Small intestine (tissue), 7 donors: ENCODE data around the gene POLN. TPM values are rescaled to one million over a fixed set of nuclear protein-coding genes. Genes with fewer than 3 reads are reported as not detected.

Source experiments
- DNase-seq, 2 donors: peaks; one replicate each; pipeline versions ENCODE4 v3.0.0 to v3.0.0-alpha.2; 2013
- FAIRE-seq: peaks from 2 replicates; lab custom pipeline; 2012; peaks lifted over from hg19 to GRCh38; lab: Jason Lieb, UNC
- H3K27ac ChIP-seq, 3 donors: one replicate each; pipeline ENCODE4 v1.5.1; 2013; ENCODE audit warnings: low read length in 2 of 3, mild to moderate bottlenecking in 2 of 3, control low read depth in 1 of 3, inconsistent platforms in 1 of 3, low read depth in 1 of 3, moderate library complexity in 1 of 3
- H3K27me3 ChIP-seq, 3 donors: one replicate each; pipeline ENCODE4 v1.6.1; 2013; ENCODE audit warnings: low read length in 3 of 3, inconsistent platforms in 1 of 3; ENCODE audit not compliant: control insufficient read depth in 3 of 3, insufficient read depth in 3 of 3
- H3K36me3 ChIP-seq, 3 donors: one replicate each; pipeline ENCODE4 v1.6.1; 2013; ENCODE audit warnings: low read length in 3 of 3, inconsistent platforms in 1 of 3, low read depth in 1 of 3, mild to moderate bottlenecking in 1 of 3, moderate library complexity in 1 of 3; ENCODE audit not compliant: control insufficient read depth in 3 of 3, insufficient read depth in 2 of 3
- H3K4me1 ChIP-seq, 3 donors: one replicate each; pipeline ENCODE4 v1.6.1; 2013; ENCODE audit warnings: low read length in 2 of 3, inconsistent platforms in 1 of 3, low read depth in 1 of 3, mild to moderate bottlenecking in 1 of 3, moderate library complexity in 1 of 3; ENCODE audit not compliant: control insufficient read depth in 3 of 3, insufficient read depth in 2 of 3
- H3K4me3 ChIP-seq, 3 donors: one replicate each; pipeline ENCODE4 v1.5.1; 2013; ENCODE audit warnings: low read length in 3 of 3, control low read depth in 1 of 3, inconsistent platforms in 1 of 3, low read depth in 1 of 3, mild to moderate bottlenecking in 1 of 3, moderate library complexity in 1 of 3
- H3K9me3 ChIP-seq, 2 donors: one replicate each; pipeline ENCODE4 v1.6.1; 2013; ENCODE audit warnings: low read depth in 1 of 2, low read length in 1 of 2; ENCODE audit not compliant: control insufficient read depth in 2 of 2, insufficient read depth in 1 of 2
- WGBS, 3 donors: extraction: QIAGEN DNeasy Blood & Tissue Kit; methylation state at CpG; one replicate each; pipeline ENCODE4 v1.1.7; 2013; 5-methylcytosine and 5-hydroxymethylcytosine counted together
- polyA plus RNA-seq, 4 donors: library from polyadenylated mRNA; stranded (reverse) in 3 of 4; unstranded in 1 of 4; fragments of 200-250 nt in 3 of 4; fragments of 120-200 nt in 1 of 4; gene quantifications; one replicate each; pipeline versions ENCODE4 v1.2.1 to v1.2.3, GENCODE V29; 2013
- donor health status: healthy with polysubstance abuse.
- donor health status: control.
- donor health status: control.
- donor health status: Bipolar disorder and iron deficiency.
- donor health status: healthy.

Gene POLN
- polyA plus RNA-seq, 4 donors: 0.89 to 2.2 (median 1.2) TPM

DNA sequence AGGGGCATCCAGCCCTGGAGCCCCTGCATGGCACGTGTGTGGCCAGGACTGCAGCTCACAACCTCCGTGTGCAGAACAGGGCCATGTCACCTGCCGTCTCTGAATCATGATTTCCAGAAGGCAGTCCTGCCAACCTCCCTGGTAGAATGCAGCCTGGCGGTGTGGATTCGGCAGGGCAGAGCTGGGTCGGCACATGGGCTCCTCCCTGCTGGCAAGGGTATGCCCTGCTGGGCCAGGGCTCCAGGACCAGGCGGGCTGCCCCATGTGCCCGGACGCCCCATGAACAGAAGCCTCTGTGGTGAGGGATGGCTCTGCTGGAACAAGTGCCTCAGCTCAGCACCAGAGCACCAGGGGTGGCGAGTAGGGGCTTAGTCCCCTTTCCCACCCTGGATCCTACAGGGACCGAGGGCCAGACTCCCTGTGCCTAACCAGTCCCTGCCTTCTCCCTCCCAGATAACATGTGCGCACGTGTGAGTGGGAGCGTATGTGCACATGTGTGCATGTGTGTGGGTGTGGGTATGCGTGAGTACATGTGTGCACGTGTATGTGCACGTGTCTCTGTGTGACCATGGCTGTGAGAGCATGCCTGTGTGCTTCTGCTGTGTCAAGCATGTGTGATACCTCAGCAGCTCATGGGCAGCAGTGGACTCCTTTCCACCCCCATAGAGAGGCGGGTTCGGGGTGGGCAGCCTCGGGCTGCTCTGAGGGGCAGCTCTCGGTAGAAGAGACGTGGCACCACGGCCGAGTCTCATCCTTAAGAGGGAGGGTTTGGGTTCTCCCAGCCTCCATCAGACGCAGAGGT is 30.3 kb upstream of the POLN start:
- Histone ChIP-seq H3K36me3 (peaks cover 0 to 12% (median 0%) of the 10 kb centered on the region in 3 donors), H3K4me1 (peaks cover 0 to 4% (median 0%) of the 10 kb centered on the region in 3 donors), H3K9me3 (no peaks in the 10 kb centered on the region), H3K27ac (no peak overlapping the region), H3K4me3 (no peak overlapping the region), H3K27me3 (no peaks in the 10 kb centered on the region)
- DNase-seq: no peak
- no peak for FAIRE-seq
- WGBS, 3 donors: 90 to 91% (median 91%) methylated on average over 25 of the region's 25 CpGs

DNA sequence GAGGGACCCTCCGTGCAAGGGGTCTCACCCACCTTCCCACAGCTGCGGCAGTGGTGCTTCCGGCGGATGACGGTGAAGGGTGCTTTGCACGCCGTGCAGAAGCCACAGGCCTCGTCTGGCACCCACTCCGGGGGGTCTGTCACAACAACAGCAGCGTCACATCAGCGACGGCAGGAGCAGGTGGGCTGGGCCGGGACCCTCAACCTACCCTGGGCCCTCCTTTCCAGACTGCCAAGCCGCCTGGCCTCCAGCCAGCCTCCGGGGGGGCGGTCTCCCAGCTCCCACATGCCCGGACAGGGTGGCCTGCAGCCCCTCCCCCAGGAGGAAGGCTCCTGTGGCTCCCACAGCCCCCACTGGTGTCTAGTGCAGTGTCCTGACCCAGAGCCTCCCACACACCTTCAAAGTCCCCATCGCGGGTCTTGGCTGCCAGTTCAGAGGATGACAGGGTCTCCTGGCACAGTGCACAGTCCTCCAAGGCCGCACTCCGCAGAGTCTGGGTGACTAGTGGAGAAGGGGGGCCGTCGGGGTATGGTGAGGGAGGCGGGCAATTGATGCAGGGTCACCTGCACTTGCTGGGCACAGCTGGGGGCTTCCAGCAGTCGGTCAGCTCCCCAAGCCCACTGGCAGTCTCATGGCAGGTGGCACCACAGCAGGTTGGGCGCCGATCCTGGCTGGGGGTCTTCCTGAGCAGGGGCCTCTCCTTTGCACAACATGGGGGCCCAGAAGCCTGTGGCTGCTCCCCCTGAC is 29.5 kb upstream of the POLN start:
- Histone ChIP-seq H3K9me3 (no peaks in the 10 kb centered on the region), H3K27ac (no peak overlapping the region), H3K36me3 (peaks cover 0 to 12% (median 0%) of the 10 kb centered on the region in 3 donors), H3K27me3 (no peaks in the 10 kb centered on the region), H3K4me1 (peaks cover 0 to 4% (median 0%) of the 10 kb centered on the region in 3 donors), H3K4me3 (no peak overlapping the region)
- no peak for FAIRE-seq
- WGBS, 3 donors: 85 to 92% (median 91%) methylated on average over 23 to 27 of the region's 27 CpGs
- no peak for DNase-seq

DNA sequence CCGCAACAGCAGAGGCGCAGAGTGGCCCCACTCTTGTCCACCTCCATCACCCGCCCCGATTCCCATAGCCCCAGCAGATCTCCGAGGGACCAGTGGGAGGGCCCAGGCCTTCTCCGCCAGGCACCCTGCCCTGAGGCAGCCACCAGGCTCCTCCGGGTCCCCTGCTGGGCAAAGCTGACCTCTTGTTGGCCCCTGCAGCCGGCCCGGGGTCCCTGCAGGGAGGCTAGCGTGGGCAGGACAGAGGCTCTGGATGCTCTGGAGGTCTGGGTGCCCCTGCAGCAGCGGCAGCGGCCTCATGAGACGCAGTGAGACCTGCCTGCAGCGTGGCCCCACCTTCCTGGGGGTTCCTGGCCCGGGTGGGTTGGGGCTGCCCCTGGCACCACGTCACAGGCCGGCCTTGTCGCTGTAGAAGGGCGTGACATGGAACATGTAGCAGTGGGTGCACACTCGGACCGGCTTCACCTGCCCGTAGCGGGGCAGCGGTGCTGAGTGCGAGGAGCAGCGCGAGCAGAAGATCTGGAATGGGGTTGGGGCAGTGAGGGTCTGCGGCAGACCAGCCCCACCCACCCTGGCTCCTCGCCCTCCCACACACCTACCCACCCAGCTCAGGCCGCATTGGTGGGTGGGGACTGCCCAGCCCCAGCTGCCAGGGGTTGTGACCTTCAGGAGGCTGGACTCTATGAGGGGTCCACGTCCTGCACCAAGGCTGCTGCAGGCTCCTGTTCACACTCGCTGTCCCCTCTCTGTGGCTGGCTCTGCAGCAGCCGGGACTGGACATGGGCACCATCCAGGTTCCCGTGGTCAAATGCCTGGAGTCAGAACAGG is 28.6 kb upstream of the POLN start:
- H3K4me1 ChIP-seq: peaks cover 0 to 4% (median 0%) of the 10 kb centered on the region in 3 donors
- FAIRE-seq (no peak), DNase-seq (no peak)
- no peak overlapping the region for H3K27ac ChIP-seq
- no peak overlapping the region for H3K4me3 ChIP-seq
- no peaks in the 10 kb centered on the region for H3K27me3 ChIP-seq
- no peaks in the 10 kb centered on the region for H3K9me3 ChIP-seq
- peaks cover 0 to 12% (median 0%) of the 10 kb centered on the region in 3 donors for H3K36me3 ChIP-seq
- 89 to 90% (median 89%) methylated on average over 28 to 34 of the region's 34 CpGs for WGBS, 3 donors

DNA sequence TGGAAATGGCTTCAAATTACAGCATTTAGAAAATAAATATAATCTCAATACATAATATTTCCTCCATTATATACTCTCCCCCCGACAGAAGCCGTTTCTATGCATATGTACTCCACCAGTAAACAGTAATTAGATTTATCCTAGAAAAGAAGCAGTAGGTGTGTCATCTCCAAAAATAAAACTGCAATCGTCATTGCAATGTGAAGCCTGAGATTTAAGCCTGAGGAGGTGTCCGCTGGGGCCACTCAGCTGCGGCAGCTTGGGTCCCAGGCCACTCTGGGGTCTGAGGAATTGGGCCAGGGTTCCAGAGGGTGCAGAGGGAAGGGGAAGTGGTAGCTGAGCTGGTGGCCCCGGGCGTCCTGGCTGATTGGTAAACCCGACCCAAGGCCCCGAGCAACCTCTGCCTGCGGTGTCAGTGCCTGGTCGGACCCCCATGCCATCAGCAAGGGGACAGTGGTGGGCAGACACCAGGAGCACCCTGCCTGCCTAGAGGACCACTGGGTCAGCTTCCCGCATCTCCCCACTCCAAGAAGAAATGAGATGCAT is 27.8 kb upstream of the POLN start:
- H3K4me1 ChIP-seq: peaks cover 0 to 4% (median 0%) of the 10 kb centered on the region in 3 donors
- 82 to 90% (median 84%) methylated on average over 12 of the region's 12 CpGs for WGBS, 3 donors
- H3K27ac ChIP-seq: no peak overlapping the region
- H3K9me3 ChIP-seq: no peaks in the 10 kb centered on the region
- H3K4me3 ChIP-seq: no peak overlapping the region
- no peak for DNase-seq
- peaks cover 0 to 10% (median 0%) of the 10 kb centered on the region in 3 donors for H3K36me3 ChIP-seq
- H3K27me3 ChIP-seq: no peaks in the 10 kb centered on the region
- no peak for FAIRE-seq

DNA sequence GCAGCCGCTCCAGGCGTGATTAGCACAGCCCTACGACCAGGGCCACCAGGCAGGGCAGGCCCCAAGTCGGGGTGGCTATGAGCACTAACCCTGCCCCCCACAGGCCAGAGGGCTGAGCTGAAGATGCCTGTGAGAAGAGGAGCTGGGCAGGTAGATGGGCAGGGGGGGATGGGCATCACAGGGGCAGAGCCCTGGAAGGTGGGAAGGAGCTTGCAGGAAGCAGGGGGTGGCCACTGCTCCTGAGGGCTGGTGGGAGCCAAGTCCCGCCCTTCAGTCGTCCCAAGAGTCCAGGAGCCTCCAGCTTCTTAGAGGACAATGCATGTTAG is 27.2 kb upstream of the POLN start:
- Histone ChIP-seq H3K9me3 (no peaks in the 10 kb centered on the region), H3K36me3 (peaks cover 0 to 10% (median 0%) of the 10 kb centered on the region in 3 donors), H3K27me3 (no peaks in the 10 kb centered on the region), H3K4me1 (peaks cover 0 to 4% (median 0%) of the 10 kb centered on the region in 3 donors), H3K27ac (no peak overlapping the region), H3K4me3 (no peak overlapping the region)
- WGBS, 3 donors: 70 to 76% (median 73%) methylated on average over 6 of the region's 6 CpGs
- DNase-seq (no peak), FAIRE-seq (no peak)

DNA sequence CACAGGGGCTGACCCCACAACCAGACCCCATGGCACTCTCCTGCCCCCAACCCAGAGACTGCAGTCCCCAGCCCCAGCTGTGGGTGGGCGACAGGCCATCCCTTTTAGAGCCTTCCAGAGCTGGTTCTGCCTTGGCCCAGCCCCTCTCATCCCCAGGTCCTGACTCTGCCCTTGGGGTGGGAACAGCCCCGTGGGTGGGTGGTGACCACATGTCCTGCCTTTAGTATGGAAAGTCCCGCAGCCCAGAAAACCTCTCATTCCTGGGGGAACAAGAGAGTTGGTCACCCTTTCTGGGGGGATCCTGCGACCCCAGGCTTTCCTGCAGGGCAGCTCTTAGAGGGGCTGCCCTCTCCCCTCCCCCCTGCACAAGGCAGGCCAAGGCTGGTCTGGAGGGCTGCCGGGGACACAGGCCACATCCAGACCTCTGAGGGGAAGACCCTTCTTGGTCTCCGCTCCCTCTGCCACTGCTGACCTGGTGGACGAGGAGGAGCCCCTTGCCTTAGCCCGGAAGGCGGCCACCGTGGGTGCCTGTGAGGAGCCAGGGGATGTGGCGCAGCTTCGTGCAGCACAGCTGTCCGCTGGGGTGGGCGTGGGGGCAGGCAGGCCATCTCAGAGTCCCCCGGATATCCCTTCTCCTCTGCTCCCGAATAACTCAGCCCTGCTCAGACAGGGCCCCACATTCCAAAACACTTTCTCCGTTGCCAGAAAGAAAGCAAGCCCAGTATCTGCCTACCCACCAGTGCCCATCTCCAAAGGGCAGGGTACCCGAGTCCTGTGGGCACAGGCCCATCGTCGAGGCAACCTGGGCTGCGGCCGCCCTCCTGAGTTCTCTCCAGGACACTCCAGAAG is 26.7 kb upstream of the POLN start:
- Histone ChIP-seq H3K4me3 (no peak overlapping the region), H3K4me1 (peaks cover 0 to under 1% (median 0%) of the 10 kb centered on the region in 3 donors), H3K27me3 (no peaks in the 10 kb centered on the region), H3K27ac (no peak overlapping the region), H3K36me3 (peaks cover 0 to 8% (median 0%) of the 10 kb centered on the region in 3 donors), H3K9me3 (no peaks in the 10 kb centered on the region)
- WGBS, 3 donors: 76 to 81% (median 80%) methylated on average over 20 to 22 of the region's 22 CpGs
- DNase-seq (no peak), FAIRE-seq (no peak)

DNA sequence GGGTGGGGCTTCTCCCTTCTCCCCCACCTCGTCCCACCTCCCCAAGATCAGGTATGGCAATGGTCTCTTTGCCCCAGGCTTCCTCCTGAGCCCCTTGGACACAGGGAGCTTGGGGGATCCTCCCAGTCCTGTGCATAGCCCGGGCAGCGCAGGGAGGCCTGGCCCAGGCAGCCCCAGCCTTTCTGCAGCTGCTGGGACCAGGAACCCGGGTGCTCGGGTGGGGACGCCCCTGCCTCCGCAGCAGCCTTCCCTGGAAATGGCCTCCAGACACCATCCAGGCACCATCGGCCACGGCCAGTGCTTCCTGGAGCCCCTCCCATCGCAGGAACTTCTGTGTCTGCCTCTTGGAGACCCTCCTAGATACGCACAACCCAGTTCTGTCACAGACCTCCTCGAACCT is 25.9 kb upstream of the POLN start:
- Histone ChIP-seq H3K27me3 (no peaks in the 10 kb centered on the region), H3K4me3 (no peak overlapping the region), H3K4me1 (peaks cover 0 to 7% (median 0%) of the 10 kb centered on the region in 3 donors), H3K27ac (no peak overlapping the region), H3K36me3 (peaks cover 0 to 8% (median 0%) of the 10 kb centered on the region in 3 donors), H3K9me3 (no peaks in the 10 kb centered on the region)
- WGBS, 3 donors: 84 to 86% (median 84%) methylated on average over 10 to 12 of the region's 12 CpGs
- FAIRE-seq (no peak), DNase-seq (no peak)
